ENCODE data around the gene NPHP4.

Gene NPHP4

DNA sequence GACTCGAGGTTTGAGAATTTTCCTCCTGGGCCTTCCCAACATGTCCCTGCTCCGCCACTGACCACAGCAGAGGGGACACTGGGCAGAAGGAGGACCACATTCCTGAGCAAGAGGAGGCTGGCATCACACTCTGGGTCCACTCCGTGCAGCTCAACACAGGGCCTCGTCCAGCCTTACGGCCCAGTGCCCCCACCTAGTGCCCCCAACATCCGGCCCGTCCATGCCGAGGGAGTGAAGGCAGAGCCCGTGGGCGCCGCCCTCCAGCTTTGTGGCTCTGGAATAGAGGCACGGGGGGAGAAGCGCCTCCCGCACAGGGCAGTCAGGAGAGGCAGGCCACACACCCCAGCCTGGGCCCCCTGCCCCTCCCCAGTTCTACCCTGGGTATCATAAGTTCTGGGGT is 158.3 kb downstream of the NPHP4 start:
- Histone ChIP-seq H3K27me3 (replicated peaks; ENCODE audit: control insufficient read depth, insufficient read depth, low read length) (peaks cover 53% of the 10 kb centered on the region), H3K9me3 (ENCODE audit: control insufficient read depth, low read length) (no peaks in the 10 kb centered on the region), H3K4me1 (ENCODE audit: control insufficient read depth, insufficient read depth, low read length) (no peaks in the 10 kb centered on the region), H3K9ac (ENCODE audit: low read length) (no peak overlapping the region), H3K4me3 (ENCODE audit: low read length) (no peak overlapping the region), H3K36me3 (ENCODE audit: control insufficient read depth, insufficient read depth, low read length, severe bottlenecking) (no peaks in the 10 kb centered on the region)
- no peak for DNase-seq (ENCODE audit: low read depth)

DNA sequence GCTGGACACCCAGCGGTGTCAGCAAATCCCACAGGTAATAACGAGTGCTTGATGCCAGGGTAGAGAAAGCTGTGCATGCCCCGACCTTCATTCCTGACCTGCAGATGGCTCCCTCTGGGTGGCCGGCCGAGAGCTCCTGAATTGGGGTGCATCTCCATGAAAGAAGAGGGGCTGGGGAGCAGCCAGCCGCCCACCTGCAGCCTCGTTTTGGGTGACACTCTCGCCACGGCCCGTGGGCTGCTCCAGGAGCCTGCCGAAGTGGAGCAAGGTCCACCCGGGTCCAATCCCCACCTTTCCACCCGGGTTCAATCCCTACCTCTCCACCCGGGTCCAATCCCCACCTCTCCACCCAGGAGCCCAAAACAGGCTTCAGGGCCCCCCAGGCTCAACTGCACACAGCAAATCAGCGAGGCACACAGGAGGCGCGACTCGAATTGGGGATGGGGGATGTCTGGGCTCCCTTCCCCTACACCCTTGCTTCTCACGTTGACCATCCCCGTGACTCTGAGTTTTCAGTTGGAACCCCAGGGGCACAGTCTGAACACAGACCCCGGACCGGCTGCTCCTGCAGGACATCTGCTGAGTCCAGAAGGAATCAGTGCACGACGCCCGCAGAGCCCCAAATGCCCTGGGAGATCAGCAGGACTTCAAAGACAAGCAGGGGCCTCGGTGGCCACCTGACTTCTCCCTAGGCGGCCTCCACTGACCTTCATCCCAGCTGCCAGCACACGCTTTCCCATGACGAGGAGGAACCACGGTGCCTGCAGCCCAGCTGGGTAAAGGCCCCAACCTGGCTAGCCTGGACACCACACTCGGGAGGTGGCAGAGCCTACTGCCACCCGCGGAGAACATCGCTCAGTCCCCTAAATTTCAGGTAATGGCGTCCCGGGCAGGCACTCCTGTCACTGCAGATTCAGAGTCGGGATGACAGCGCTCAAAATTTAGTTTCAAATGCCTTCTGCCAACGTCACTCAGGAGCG is 159.0 kb downstream of the NPHP4 start:
- no peak for DNase-seq (ENCODE audit: low read depth)
- Histone ChIP-seq H3K36me3 (ENCODE audit: control insufficient read depth, insufficient read depth, low read length, severe bottlenecking) (no peaks in the 10 kb centered on the region), H3K27me3 (replicated peaks; ENCODE audit: control insufficient read depth, insufficient read depth, low read length) (peaks cover 46% of the 10 kb centered on the region), H3K9me3 (ENCODE audit: control insufficient read depth, low read length) (no peaks in the 10 kb centered on the region), H3K9ac (ENCODE audit: low read length) (no peak overlapping the region), H3K4me3 (ENCODE audit: low read length) (no peak overlapping the region), H3K4me1 (ENCODE audit: control insufficient read depth, insufficient read depth, low read length) (no peaks in the 10 kb centered on the region)

DNA sequence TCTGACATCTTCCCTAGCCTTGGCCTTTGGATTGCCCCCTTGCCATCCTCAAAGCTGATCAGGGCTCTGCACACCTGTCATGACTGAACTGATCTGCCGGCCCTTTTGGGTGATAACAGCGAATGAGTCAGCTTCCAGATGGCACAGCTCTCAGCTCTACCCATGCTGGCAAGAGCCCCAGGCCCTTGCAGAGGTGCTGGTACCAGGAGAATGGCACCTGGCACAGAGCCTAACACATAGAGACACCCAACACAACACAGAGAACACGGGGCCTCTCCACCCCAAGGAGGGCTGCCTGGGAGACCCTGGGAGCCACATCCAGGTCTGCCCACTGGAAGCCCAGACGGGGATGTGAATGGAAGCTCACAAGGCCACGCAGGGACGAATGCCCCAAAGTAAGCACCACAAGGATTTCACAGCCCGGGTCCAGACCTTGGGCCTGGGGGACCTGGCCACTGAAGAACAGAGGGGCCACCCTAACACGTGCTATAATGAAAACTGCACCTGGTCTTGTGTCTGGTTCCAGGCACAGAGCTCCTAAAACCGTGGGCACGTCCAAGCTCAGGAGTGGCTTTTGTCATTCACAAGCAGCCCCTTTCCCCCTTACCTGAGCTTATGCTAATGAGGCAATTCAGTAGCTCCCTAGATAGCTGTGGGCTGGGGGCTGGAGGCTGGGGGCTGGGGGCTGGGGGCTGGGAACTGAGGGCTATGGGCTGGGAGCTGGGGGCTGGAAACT is 160.5 kb downstream of the NPHP4 start:
- H3K4me1 ChIP-seq (ENCODE audit: control insufficient read depth, insufficient read depth, low read length): no peaks in the 10 kb centered on the region
- no peaks in the 10 kb centered on the region for H3K9me3 ChIP-seq (ENCODE audit: control insufficient read depth, low read length)
- no peak for DNase-seq (ENCODE audit: low read depth)
- H3K27me3 ChIP-seq (replicated peaks; ENCODE audit: control insufficient read depth, insufficient read depth, low read length): peaks cover 41% of the 10 kb centered on the region
- no peak overlapping the region for H3K4me3 ChIP-seq (ENCODE audit: low read length)
- no peaks in the 10 kb centered on the region for H3K36me3 ChIP-seq (ENCODE audit: control insufficient read depth, insufficient read depth, low read length, severe bottlenecking)
- H3K9ac ChIP-seq (ENCODE audit: low read length): no peak overlapping the region

DNA sequence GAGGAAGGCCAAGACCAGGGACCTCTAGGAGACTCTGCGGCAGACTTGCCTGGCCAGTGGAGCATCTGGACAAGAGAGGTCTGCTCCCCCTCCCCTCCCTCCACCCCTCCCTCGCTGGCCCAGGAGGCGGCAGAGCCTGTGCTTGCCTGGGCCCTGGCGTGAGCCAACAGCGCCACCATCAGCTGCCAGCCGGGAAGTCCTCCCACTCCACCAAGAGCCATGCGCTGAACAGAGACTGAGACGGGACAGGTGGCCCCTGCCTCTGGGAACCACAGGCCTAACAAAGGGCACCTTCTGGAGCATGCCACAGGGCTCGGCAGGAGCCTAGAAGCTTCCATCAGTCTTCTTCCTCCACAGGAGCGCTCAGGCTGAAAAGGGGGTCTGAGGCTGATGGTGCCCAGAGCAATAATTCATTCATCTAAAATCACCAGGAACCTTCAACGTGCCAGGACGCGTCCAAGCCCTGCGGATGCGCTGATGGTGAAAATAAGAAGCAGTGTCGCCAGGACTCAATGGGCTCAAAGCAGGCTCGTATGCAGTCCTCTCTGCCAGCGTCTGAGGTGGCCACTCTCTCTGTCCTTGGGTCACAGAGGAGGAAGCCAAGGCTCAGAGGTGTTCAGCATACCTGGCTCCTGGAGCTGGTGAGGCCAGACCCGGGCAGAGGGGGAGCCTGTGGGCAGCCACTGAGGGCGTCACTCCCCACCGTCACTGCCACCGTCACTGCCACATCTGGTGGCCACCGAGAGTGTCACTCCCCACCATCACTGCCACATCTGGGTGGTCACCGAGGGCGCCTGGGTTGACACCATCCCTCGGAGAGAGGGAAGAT is 161.2 kb downstream of the NPHP4 start:
- Histone ChIP-seq H3K36me3 (ENCODE audit: control insufficient read depth, insufficient read depth, low read length, severe bottlenecking) (no peaks in the 10 kb centered on the region), H3K9ac (ENCODE audit: low read length) (no peak overlapping the region), H3K9me3 (ENCODE audit: control insufficient read depth, low read length) (no peaks in the 10 kb centered on the region), H3K27me3 (replicated peaks; ENCODE audit: control insufficient read depth, insufficient read depth, low read length) (peaks cover 34% of the 10 kb centered on the region), H3K4me3 (ENCODE audit: low read length) (no peak overlapping the region), H3K4me1 (ENCODE audit: control insufficient read depth, insufficient read depth, low read length) (no peaks in the 10 kb centered on the region)
- no peak for DNase-seq (ENCODE audit: low read depth)

DNA sequence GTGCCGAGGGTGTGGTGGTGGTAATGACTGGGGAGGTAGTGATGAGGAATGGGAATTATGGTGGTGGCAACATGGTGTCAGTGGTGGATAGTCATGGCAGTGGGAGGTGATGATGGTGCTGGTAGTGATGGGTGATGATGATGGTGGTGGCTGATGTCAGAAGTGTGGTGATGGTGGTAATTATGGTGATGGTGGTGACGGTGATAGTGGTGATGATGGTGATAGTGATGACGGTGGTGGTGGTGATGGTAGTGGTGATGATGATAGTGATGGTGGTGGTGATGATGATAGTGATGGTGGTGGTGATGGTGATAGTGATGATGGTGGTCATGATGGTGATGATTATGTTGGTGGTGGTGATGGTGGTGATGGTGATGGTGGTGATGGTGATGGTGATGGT is 162.8 kb downstream of the NPHP4 start:
- no peak for DNase-seq (ENCODE audit: low read depth)
- peaks cover 22% of the 10 kb centered on the region for H3K27me3 ChIP-seq (replicated peaks; ENCODE audit: control insufficient read depth, insufficient read depth, low read length)
- H3K9ac ChIP-seq (ENCODE audit: low read length): no peak overlapping the region
- H3K4me3 ChIP-seq (ENCODE audit: low read length): no peak overlapping the region
- H3K4me1 ChIP-seq (ENCODE audit: control insufficient read depth, insufficient read depth, low read length): no peaks in the 10 kb centered on the region
- no peaks in the 10 kb centered on the region for H3K36me3 ChIP-seq (ENCODE audit: control insufficient read depth, insufficient read depth, low read length, severe bottlenecking)
- H3K9me3 ChIP-seq (ENCODE audit: control insufficient read depth, low read length): no peaks in the 10 kb centered on the region

DNA sequence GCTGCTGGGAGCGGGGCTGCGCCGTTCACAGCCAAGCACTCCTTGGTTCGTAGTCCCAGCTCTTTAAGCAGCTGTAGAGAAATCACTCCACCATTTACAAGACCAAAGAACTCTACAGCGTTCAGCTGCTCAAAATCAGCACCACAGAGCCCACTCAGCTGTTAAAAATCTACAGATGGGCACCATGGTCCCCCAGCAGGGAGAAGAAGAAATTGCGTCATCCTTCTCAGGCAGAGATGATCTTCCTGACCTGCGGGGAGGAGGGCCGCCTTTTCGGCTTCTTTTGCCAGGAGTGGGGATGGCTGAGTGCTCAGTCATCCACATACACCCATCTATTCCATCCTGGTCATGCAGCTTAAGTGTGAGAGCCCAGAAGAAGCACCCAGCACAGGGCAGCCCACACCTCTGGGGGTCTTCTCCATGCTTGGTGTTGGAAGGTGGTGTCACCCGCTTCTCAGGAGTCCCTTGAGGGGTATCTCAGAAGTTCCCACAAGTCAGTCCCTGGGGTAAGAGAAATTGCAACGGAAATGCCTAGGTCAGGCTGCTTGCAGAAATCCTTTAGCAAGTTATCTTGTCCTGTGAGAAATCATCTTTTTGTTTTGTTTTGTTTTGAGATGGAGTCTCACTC is 163.8 kb downstream of the NPHP4 start:
- Histone ChIP-seq H3K4me3 (ENCODE audit: low read length) (no peak overlapping the region), H3K9ac (ENCODE audit: low read length) (no peak overlapping the region), H3K36me3 (ENCODE audit: control insufficient read depth, insufficient read depth, low read length, severe bottlenecking) (no peaks in the 10 kb centered on the region), H3K4me1 (ENCODE audit: control insufficient read depth, insufficient read depth, low read length) (no peaks in the 10 kb centered on the region), H3K9me3 (ENCODE audit: control insufficient read depth, low read length) (no peaks in the 10 kb centered on the region), H3K27me3 (replicated peaks; ENCODE audit: control insufficient read depth, insufficient read depth, low read length) (peaks cover 16% of the 10 kb centered on the region)
- no peak for DNase-seq (ENCODE audit: low read depth)

DNA sequence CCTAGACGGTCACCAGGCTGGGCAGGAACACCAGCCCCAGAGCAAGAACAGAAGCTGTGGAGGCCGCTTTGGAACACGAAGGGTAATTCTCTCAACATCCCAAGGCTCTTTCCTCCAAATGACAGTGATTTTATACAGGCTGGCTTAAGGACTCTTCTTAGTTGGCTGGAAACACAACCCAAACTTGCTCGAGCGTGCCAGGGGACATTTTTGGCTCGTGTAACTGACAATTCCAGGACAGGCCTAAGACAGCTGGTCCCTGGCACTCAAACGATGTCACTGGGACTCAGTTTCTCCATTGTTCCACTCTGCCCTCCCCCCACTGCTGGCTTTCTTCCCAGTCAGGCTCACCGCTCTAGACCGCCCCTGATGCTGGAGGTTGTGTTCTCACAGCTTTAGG is 164.7 kb downstream of the NPHP4 start:
- Histone ChIP-seq H3K9ac (ENCODE audit: low read length) (no peak overlapping the region), H3K36me3 (ENCODE audit: control insufficient read depth, insufficient read depth, low read length, severe bottlenecking) (no peaks in the 10 kb centered on the region), H3K9me3 (ENCODE audit: control insufficient read depth, low read length) (no peaks in the 10 kb centered on the region), H3K4me3 (ENCODE audit: low read length) (no peak overlapping the region), H3K27me3 (replicated peaks; ENCODE audit: control insufficient read depth, insufficient read depth, low read length) (peaks cover 13% of the 10 kb centered on the region), H3K4me1 (ENCODE audit: control insufficient read depth, insufficient read depth, low read length) (no peaks in the 10 kb centered on the region)
- no peak for DNase-seq (ENCODE audit: low read depth)

DNA sequence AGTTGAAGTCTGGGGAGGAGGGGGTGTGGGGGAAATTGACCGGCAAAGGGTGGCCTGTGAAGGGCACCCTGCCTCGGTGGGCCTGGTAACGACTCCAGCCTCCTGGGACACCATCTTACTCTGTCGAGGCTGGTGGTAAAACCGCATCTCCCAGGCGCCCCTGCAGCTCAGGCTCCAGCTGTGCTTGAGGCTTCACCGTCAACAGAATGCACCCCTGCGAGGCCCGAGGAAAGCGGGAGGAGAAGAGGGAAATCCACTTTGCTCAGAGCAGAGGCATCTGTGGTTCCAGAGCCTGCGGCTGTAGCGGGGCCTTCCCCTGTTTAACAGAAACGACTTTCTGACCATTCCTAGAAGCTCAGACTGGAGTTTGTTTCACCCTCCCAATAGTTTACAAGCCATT is 165.6 kb downstream of the NPHP4 start:
- Histone ChIP-seq H3K36me3 (ENCODE audit: control insufficient read depth, insufficient read depth, low read length, severe bottlenecking) (no peaks in the 10 kb centered on the region), H3K4me3 (ENCODE audit: low read length) (no peak overlapping the region), H3K9ac (ENCODE audit: low read length) (no peak overlapping the region), H3K4me1 (ENCODE audit: control insufficient read depth, insufficient read depth, low read length) (no peaks in the 10 kb centered on the region), H3K9me3 (ENCODE audit: control insufficient read depth, low read length) (no peaks in the 10 kb centered on the region), H3K27me3 (replicated peaks; ENCODE audit: control insufficient read depth, insufficient read depth, low read length) (peaks cover 11% of the 10 kb centered on the region)
- no peak for DNase-seq (ENCODE audit: low read depth)

DNA sequence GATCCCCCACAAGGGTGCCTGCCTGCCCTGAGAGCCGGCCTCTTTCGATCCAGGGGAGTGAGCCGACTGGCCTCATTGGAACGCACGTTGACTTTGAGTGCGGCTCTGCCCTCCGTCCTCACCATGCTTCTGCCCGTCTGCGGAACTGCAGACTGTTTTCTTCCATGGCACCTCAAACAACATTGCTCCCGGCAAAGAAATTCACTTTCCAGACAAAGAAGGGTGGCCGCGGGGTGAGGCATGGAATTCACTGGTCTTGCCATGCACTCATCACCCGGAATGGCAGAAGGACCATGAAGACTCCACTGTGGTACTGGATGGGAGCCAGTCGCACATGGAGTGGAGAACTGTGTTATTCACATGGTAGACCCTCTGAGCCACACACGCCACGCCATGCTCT is 169.5 kb downstream of the NPHP4 start:
- Histone ChIP-seq H3K9me3 (ENCODE audit: control insufficient read depth, low read length) (no peaks in the 10 kb centered on the region), H3K27me3 (replicated peaks; ENCODE audit: control insufficient read depth, insufficient read depth, low read length) (peaks cover 3% of the 10 kb centered on the region), H3K36me3 (ENCODE audit: control insufficient read depth, insufficient read depth, low read length, severe bottlenecking) (no peaks in the 10 kb centered on the region), H3K4me3 (ENCODE audit: low read length) (no peak overlapping the region), H3K9ac (ENCODE audit: low read length) (no peak overlapping the region), H3K4me1 (ENCODE audit: control insufficient read depth, insufficient read depth, low read length) (no peaks in the 10 kb centered on the region)
- no peak for DNase-seq (ENCODE audit: low read depth)

DNA sequence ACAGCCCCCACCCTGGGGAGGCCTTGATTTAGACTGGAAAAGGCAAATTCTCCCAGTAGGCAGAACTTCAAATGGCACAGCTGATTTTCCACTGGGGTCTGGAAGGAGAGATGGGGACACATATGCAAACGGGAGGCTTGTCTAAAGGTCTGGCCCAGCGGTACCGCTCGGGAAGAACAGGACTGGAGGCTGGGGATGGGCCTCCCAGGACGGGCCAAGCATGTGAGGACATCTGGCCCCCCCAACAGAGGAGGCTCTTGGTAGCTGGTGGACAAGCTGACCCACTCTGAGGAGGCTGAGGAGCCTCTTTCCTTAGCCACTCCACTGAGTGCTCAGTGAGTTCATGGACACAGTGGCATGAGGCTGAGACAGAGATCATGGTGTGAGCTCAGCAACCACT is 170.0 kb downstream of the NPHP4 start:
- H3K27me3 ChIP-seq (replicated peaks; ENCODE audit: control insufficient read depth, insufficient read depth, low read length): peaks cover 2% of the 10 kb centered on the region
- H3K36me3 ChIP-seq (ENCODE audit: control insufficient read depth, insufficient read depth, low read length, severe bottlenecking): no peaks in the 10 kb centered on the region
- H3K9ac ChIP-seq (ENCODE audit: low read length): no peak overlapping the region
- H3K9me3 ChIP-seq (ENCODE audit: control insufficient read depth, low read length): no peaks in the 10 kb centered on the region
- DNase-seq (ENCODE audit: low read depth): no peak
- H3K4me1 ChIP-seq (ENCODE audit: control insufficient read depth, insufficient read depth, low read length): no peaks in the 10 kb centered on the region
- H3K4me3 ChIP-seq (ENCODE audit: low read length): no peak overlapping the region
